CD4-positive, alpha-beta T cell treated with Interleukin-17A for 1 hour (primary cell): ENCODE data around the gene UNC45A.
"Not testable (repeated sequence)": the region's sequence is repeated elsewhere in the genome, so short reads cannot be mapped to it uniquely, and the experiment has no call there.

Source experiments
- DNase-seq: peaks from one replicate; pipeline ENCODE4 v3.0.0-alpha.2; 2020

The UNC45A gene

DNA sequence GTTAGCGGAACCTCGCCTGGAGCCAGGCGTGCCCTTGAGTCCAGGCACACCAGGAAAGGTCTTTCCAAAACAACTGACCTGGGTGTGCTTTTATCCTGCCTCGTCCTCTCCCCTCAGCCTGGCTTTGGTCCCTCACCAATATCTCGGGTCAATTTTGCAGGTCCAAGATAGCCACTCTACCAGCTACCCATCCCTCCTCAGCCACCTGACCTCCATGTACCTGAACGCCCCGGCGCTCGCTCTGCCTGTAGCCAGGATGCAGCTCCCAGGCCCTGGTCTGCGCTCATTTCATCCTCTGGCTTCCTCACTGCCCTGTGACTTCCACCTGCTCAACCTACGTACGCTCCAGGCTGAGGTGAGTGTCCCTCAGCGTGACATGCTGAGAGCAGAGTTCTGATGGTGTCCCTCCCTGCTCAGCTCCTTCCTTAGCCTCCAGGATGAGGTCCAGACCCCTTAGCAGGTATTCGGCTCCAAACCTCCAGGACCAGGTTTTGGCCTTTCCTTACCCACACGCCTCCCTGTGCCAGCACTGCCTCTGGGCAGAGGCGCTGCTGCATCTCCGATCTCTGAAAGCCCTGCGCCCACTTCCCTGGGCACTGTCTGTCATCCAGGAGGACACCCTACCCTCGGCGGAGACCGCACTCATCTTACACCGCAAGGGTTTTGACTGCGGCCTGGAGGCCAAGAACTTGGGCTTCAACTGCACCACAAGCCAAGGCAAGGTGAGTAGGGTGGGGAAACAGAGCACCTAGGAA is 16.9 kb upstream of the UNC45A start:
- no peak for DNase-seq

DNA sequence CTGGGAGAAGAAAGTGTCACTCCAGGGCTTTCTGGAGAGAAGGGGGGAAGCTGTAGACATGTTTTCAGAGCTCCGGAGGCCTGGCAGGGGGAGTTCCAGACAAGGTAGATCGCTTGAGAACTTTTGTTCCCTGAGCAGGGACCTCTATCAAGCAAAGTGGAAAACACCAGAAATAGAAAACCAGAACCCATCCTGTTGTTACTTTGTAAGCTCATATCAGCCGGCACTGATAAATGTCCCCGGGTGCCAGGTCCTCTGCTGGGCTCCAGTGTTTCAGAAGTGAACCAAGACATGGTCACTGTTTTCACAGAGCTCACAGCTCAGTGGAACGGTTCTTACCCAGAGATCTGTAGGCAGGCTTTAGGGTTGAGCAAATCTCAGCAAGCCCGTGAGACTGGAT is 16.2 kb upstream of the UNC45A start:
- DNase-seq, result no peak

DNA sequence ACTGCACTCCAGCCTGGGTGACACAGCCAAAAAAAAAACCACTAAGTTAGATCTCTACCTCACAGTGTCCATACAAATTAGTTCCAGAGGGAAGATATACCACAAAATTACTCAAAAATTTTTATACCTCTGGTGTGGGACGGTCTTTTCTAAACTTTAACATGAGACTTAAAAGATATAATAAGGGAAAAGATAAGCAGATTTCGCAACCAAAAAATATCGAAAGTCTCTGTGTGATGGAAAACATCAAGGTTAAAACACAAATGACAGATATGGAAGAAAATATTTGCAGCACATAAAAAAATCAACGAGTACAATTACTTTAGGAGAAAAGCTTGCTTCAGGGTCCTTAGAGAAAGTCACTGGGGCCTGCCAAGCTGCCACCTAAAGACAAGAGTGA is 13.2 kb upstream of the UNC45A start:
- no peak for DNase-seq

DNA sequence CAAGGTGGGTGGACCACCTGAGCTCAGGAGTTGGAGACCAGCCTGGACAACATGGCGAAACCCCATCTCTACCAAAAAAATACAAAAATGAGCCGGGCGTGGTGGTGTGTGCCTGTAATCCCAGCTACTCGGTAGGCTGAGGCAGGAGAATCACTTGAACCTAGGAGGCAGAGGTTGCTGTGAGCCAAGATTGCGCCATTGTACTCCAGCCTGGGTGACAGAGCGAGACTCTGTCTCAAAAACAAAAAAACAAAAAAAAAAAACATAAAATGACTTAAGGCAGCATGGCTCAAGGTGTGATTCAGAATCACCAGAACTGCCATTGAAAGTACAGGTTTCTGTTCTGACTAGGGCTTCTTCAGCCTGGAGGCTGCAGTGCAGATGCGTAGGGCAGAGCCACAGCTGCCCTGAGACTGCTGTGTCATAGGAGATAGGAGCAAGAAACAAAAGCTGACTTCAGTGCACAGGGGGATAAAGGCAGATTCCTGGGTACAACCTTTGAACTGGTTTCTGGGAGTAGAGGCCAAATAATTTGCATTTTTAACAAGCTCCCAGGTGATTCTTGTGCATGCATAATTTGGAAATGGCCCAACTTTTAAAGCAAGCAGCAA is 12.3 kb upstream of the UNC45A start:
- not testable (repeated sequence) for DNase-seq

DNA sequence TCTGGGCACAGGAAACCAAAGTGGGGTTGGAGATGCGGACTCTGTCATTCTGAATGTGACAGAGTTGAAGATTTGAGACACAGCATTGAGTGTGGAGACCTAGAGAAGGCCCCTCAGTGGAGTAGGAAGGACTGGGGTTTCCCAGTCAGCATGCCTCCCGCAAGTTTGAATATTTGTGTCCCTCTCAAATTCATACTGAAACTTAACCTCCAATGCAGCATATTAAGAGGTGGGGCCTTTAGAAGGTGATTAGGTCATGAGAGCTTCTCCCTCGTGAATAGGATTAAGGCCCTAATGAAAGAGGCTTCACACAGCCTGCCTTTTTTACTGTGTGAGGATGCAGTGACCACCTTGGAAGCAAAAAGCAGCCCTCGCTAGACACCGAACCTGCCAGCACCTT is 10.7 kb upstream of the UNC45A start:
- DNase-seq, result no peak

- not testable (repeated sequence) for DNase-seq
These were observed 8.3 kb upstream of the UNC45A start for GRCh38 chr15:90926766-90927165.

DNA sequence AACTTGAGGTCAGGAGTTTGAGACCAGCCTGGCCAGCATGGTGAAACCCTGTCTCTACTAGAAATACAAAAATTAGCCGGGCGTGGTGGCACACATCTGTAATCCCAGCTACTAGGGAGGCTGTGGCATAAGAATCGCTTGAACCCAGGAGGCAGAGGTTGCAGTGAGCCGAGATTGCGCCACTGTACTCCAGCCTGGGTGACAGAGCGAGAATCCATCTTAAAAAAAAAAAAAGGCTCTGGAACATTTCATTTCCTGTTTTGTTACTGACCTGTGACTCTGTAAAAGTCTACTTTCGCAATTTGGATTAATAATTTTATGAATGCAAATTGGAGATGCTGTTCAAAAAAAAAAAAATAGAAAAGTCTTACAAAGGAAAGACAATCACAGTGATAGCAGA is 7.0 kb upstream of the UNC45A start:
- not testable (repeated sequence) for DNase-seq

GRCh38 chr15:90929246-90930019 is 5.7 kb upstream of the UNC45A start:
- DNase-seq, result no peak

- no peak for DNase-seq
These were observed 4.1 kb upstream of the UNC45A start for GRCh38 chr15:90930861-90931574.

DNA sequence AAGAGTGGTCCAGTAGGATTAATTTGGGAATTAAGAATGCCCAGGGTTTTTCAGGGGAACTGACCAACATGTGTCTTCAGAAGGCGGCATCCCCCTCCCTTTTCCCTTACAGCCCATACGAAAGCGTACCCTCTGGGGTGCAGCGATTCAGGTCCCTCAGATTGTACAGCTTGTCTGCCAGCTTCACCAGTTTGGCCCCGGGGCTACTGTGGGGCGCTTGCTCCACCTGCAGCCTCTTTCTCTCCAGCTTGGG is 3.6 kb upstream of the UNC45A start:
- DNase-seq, result no peak

DNA sequence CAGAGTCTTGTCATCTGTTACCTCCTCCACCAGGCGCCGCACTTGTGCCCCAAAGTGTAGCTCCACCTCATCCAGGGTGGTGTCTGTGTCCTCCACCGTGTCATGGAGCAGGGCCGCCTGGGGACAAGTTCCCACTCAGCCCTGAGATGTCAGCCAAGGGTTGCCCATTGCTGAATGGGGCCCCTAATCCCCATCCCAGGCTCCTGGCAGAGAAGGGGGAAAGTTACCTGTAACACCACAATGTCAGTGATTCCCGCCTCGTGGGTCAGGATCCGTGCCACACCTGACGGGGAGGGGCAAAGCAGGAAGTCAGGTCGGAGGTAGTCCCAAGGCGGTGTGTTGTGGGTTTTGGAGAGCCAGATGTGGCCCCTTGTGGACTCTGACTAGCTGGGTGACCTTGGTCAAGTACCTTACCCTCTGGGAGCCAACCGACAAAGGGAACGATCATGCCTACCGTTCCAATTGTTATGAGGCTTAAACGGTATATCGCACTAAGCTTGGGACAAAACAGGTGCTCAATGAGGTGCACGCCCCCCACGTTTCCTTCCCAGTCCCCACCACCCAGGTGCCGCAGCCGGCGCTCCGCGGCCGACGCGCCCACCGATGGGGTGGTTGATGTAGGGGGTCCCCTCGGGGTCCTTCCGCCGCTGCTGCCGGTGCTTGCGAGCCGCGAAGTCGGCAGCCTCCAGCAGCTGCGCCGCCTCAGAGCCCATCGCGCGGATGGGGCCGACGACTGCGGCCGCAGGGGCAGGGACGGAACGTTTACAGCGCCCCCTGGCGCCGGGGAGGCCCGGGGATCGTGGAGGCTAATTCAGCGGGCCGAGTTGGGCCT is 3.0 kb upstream of the UNC45A start, which contains the start of gene HDDC3:
Gene HDDC3 (minus strand): TSS at position 722 of the 832 bp plus-strand sequence. CDS start 9 bp downstream, at position 713.
- peak; percentile 91 for DNase-seq

- DNase-seq, result no peak
These were observed 2.5 kb upstream of the UNC45A start for GRCh38 chr15:90932660-90932991.

- no peak for DNase-seq
These were observed 1.8 kb upstream of the UNC45A start for GRCh38 chr15:90933301-90933700.

DNA sequence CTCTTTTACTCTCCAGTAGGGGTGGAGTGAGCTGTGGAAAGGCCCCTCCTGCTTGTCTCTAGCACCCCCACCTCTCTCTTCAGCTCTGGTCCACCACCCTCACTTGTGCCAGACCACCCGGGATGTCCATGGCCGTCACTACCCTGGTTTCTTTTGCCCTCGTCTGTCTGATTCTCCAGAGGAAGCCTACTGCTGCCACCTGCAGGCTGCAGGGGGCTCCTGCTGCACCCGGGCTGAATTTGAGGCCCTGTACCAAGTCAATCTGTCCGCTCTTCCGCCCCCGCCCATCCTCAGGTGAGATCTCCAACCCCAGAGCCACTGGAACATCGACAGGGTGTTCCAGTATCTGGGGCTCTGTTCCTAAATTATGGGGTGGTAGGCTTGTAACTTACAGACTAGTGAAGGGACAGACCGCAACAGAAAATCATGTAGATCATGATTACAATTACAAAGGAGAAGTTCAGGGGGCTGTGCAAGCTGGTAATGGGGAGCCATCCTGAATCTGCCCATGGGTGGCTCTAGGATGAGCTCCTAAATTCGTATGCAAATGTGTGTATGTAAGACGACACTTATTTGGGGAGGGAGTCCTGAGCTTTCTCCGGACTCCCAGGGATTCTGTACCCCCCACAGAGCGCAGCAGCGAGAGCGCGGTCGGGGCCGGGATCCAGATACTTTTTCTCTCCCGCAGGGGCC is 683 bp upstream of the UNC45A start:
- DNase-seq, result peak; percentile 89

GRCh38 chr15:90936823-90937222 is 1.7 kb downstream of the UNC45A start:
- no peak for DNase-seq

DNA sequence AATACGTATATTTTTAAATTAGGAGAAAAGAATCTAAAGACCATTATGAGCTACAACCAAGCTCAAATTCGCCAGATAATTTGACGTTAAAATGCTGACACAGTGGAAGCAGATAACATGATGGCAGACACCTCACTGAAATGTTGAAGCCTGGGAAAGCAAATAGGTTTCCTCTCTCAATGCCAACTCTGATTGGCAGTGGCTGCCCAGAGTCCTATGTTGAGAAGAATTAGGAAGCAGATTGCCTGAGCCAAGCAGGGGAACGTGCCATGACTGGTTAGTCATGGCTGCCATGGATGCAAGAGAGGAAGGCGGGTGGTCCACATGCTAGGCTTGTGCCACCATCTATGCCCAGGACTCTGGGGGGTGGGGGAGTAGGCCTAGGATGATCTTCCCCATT is 3.2 kb downstream of the UNC45A start:
- DNase-seq, result no peak

DNA sequence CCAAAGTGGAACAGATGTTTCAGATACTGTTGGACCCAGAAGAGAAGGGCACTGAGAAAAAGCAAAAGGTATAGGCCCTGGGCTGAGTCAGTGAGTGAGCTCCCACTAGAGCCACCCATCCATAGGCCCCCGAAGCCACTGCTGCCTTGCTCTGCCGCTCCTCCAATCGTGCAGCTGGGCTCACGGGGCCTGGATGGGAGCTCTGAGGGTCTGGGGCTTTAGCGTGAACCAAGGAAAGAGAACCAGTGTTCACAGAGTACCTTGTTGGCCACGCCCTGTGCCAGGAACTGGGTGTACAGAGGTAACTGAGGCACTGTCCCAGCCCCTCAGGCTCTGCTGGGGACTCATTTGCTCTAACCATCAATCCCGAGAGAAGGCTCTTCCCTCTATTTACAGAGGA is 4.7 kb downstream of the UNC45A start:
- DNase-seq, result no peak

GRCh38 chr15:90941038-90941437 is 6.0 kb downstream of the UNC45A start:
- no peak for DNase-seq

DNA sequence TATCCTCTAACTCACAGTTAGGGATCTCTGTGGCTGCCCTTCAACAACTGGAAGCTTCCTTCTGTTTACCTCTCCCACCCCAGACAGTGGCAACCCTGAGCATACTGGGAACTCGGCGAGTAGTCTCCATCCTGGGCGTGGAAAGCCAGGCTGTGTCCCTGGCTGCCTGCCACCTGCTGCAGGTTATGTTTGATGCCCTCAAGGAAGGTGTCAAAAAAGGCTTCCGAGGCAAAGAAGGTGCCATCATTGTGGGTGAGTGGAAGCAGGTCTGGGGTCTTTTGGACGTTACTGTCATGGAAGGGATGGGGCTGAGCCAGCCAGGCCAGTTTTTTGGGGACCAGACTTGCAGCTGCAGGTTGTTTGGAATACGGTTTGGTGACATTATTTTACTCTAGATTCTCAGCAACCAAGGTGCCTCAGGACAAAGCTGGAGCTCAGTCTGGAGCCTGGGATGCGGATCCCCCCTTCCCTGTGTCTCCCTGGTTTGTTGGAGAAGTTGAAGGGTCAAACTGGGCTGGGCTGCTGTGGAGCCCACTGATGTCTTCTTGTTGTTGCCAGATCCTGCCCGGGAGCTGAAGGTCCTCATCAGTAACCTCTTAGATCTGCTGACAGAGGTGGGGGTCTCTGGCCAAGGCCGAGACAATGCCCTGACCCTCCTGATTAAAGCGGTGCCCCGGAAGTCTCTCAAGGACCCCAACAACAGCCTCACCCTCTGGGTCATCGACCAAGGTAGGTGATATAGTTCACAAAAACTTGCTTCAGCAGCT is 7.5 kb downstream of the UNC45A start:
- DNase-seq, result no peak

DNA sequence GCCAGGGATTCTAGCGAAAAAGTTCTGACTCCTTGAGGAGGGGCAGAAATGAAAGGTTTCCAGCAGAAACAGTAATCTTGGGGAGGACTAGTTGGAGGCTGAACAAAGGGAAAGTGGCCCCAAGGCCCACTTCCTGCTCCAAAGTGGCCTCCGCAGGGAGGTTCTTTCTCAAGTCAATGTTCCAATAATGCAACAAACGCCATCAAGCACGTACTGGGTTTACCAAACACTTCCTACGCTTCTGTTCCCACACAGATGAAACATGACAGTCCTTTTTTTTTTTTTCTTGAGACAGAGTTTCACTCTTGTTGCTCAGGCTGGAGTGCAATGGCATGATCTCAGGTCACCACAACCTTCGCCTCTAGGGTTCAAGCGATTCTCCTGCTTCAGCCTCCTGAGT is 10.0 kb downstream of the UNC45A start:
- DNase-seq, result no peak

- no peak for DNase-seq
These were observed 11.5 kb downstream of the UNC45A start for GRCh38 chr15:90946538-90946937.
